ENCODE measurements around the gene WASHC1. TPM values are rescaled to one million over a fixed set of nuclear protein-coding genes. Genes with fewer than 3 reads are reported as not detected.
"Not testable (repeated sequence)": the region's sequence is repeated elsewhere in the genome, so short reads cannot be mapped to it uniquely, and the experiment has no call there.

The WASHC1 gene
- total and polyA plus RNA-seq, 9 of the 15 experiments (the other 6 are each of a cell fraction or from before 2014, with no cell fraction given), result 0.21 to 25.6 (median 11.0) TPM

DNA sequence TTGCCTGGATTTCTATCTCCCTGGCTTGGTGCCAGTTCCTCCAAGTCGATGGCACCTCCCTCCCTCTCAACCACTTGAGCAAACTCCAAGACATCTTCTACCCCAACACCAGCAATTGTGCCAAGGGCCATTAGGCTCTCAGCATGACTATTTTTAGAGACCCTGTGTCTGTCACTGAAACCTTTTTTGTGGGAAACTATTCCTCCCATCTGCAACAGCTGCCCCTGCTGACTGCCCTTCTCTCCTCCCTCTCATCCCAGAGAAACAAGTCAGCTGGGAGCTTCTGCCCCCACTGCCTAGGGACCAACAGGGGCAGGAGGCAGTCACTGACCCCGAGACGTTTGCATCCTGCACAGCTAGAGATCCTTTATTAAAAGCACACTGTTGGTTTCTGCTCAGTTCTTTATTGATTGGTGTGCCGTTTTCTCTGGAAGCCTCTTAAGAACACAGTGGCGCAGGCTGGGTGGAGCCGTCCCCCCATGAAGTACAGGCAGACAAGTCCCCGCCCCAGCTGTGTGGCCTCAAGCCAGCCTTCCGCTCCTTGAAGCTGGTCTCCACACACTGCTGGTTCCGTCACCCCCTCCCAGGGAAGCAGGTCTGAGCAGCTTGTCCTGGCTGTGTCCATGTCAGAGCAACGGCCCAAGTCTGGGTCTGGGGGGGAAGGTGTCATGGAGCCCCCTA, 15.0 kb downstream of the WASHC1 start:
- FAIRE-seq; H3K4me2 ChIP-seq (ENCODE audit: insufficient read depth, low read length); ATAC-seq; BruUV-seq (replicated peaks); H3K9me3 ChIP-seq (replicated peaks; ENCODE audit: control insufficient read depth, insufficient read depth, low read depth, low read length); intact Hi-C loops (cut with micrococcal nuclease); H2AFZ ChIP-seq (ENCODE audit: low read depth, low read length); H3K27ac ChIP-seq (ENCODE audit: extremely low read depth, low read depth, low read length); H4K20me1 ChIP-seq (replicated peaks; ENCODE audit: control insufficient read depth, insufficient read depth, low read length); H3K27me3 ChIP-seq (ENCODE audit: control insufficient read depth in 2 of 2, insufficient read depth in 2 of 2, low read length in 2 of 2); H3K79me2 ChIP-seq (ENCODE audit: control insufficient read depth, insufficient read depth, low read length); H3K4me3 ChIP-seq; H3K4me1 ChIP-seq (replicated peaks in 1 of 2; ENCODE audit: control insufficient read depth in 2 of 2, insufficient read depth in 2 of 2, low read length in 2 of 2); POLR2A ChIA-PET; CTCF ChIA-PET (ENCODE audit: low intra/inter-chr PET ratio); H3K9me1 ChIP-seq (ENCODE audit: control insufficient read depth, insufficient read depth, low read length); H3K36me3 ChIP-seq (ENCODE audit: control insufficient read depth, insufficient read depth, low read length); DNase-seq (ENCODE audit: extremely low read depth in 1 of 4, low spot score in 3 of 4); H3K9ac ChIP-seq (ENCODE audit: insufficient read depth in 1 of 2, low read depth in 2 of 2, low read length in 2 of 2); in situ Hi-C loops (cut with MboI): not testable (repeated sequence)
- 64% methylated on average over 6 of the region's 10 CpGs for WGBS (ENCODE audit: insufficient coverage, low coverage, missing lambda C conversion rate)
- peak; percentile 46; the same call in 1 of the 2 replicates for TF ChIP-seq NFIC (IDR thresholded peaks at IDR 0.05)
- 0 out of 2 replicates have a peak, but pooled peaks have one; percentile 27 for TF ChIP-seq POLR2G (IDR thresholded peaks at IDR 0.05; ENCODE audit: low read depth, low read length)

- H4K20me1 ChIP-seq (replicated peaks; ENCODE audit: control insufficient read depth, insufficient read depth, low read length); CTCF ChIA-PET (ENCODE audit: low intra/inter-chr PET ratio); DNase-seq (ENCODE audit: extremely low read depth in 1 of 4, low spot score in 3 of 4); H3K27me3 ChIP-seq (ENCODE audit: control insufficient read depth in 2 of 2, insufficient read depth in 2 of 2, low read length in 2 of 2); H3K36me3 ChIP-seq (ENCODE audit: control insufficient read depth, insufficient read depth, low read length); H3K27ac ChIP-seq (ENCODE audit: extremely low read depth, low read depth, low read length); FAIRE-seq; H3K4me3 ChIP-seq; ATAC-seq; POLR2A ChIA-PET; BruUV-seq (replicated peaks); intact Hi-C loops (cut with micrococcal nuclease); H3K79me2 ChIP-seq (ENCODE audit: control insufficient read depth, insufficient read depth, low read length); H2AFZ ChIP-seq (ENCODE audit: low read depth, low read length); H3K9me3 ChIP-seq (replicated peaks; ENCODE audit: control insufficient read depth, insufficient read depth, low read depth, low read length); H3K4me2 ChIP-seq (ENCODE audit: insufficient read depth, low read length); H3K9me1 ChIP-seq (ENCODE audit: control insufficient read depth, insufficient read depth, low read length); H3K9ac ChIP-seq (ENCODE audit: insufficient read depth in 1 of 2, low read depth in 2 of 2, low read length in 2 of 2); in situ Hi-C loops (cut with MboI); H3K4me1 ChIP-seq (replicated peaks in 1 of 2; ENCODE audit: control insufficient read depth in 2 of 2, insufficient read depth in 2 of 2, low read length in 2 of 2): not testable (repeated sequence)
- WGBS (ENCODE audit: insufficient coverage, low coverage, missing lambda C conversion rate), result 32% methylated on average over 7 of the region's 26 CpGs
- TF ChIP-seq SP1 (CRISPR knock-in tag; IDR thresholded peaks at IDR 0.05) (0 out of 2 replicates have a peak, but pooled peaks have one; percentile 20), RAD21 (CRISPR knock-in tag; conservative IDR thresholded peaks at IDR 0.05 in 1 of 2, IDR thresholded peaks at IDR 0.05 in 1 of 2) (peak in 1 of 2 experiments; percentile 55; a peak in 2 of 4 replicates)
- TF ChIP-seq, protein P1, sequence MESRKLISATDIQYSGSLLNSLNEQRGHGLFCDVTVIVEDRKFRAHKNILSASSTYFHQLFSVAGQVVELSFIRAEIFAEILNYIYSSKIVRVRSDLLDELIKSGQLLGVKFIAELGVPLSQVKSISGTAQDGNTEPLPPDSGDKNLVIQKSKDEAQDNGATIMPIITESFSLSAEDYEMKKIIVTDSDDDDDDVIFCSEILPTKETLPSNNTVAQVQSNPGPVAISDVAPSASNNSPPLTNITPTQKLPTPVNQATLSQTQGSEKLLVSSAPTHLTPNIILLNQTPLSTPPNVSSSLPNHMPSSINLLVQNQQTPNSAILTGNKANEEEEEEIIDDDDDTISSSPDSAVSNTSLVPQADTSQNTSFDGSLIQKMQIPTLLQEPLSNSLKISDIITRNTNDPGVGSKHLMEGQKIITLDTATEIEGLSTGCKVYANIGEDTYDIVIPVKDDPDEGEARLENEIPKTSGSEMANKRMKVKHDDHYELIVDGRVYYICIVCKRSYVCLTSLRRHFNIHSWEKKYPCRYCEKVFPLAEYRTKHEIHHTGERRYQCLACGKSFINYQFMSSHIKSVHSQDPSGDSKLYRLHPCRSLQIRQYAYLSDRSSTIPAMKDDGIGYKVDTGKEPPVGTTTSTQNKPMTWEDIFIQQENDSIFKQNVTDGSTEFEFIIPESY (CRISPR knock-in tag; IDR thresholded peaks at IDR 0.05), result peak; percentile 67; the same call in 1 of the 2 replicates
- TF ChIP-seq, protein P2, sequence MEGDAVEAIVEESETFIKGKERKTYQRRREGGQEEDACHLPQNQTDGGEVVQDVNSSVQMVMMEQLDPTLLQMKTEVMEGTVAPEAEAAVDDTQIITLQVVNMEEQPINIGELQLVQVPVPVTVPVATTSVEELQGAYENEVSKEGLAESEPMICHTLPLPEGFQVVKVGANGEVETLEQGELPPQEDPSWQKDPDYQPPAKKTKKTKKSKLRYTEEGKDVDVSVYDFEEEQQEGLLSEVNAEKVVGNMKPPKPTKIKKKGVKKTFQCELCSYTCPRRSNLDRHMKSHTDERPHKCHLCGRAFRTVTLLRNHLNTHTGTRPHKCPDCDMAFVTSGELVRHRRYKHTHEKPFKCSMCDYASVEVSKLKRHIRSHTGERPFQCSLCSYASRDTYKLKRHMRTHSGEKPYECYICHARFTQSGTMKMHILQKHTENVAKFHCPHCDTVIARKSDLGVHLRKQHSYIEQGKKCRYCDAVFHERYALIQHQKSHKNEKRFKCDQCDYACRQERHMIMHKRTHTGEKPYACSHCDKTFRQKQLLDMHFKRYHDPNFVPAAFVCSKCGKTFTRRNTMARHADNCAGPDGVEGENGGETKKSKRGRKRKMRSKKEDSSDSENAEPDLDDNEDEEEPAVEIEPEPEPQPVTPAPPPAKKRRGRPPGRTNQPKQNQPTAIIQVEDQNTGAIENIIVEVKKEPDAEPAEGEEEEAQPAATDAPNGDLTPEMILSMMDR (IDR thresholded peaks at IDR 0.05 in 2 of 3, conservative IDR thresholded peaks at IDR 0.05 in 1 of 3; ENCODE audit: insufficient read depth in 2 of 3, low read depth in 1 of 3, low read length in 3 of 3), result peak; percentile 32 to 65 (median 50); a peak in 4 of 6 replicates
- TF ChIP-seq, protein P3, sequence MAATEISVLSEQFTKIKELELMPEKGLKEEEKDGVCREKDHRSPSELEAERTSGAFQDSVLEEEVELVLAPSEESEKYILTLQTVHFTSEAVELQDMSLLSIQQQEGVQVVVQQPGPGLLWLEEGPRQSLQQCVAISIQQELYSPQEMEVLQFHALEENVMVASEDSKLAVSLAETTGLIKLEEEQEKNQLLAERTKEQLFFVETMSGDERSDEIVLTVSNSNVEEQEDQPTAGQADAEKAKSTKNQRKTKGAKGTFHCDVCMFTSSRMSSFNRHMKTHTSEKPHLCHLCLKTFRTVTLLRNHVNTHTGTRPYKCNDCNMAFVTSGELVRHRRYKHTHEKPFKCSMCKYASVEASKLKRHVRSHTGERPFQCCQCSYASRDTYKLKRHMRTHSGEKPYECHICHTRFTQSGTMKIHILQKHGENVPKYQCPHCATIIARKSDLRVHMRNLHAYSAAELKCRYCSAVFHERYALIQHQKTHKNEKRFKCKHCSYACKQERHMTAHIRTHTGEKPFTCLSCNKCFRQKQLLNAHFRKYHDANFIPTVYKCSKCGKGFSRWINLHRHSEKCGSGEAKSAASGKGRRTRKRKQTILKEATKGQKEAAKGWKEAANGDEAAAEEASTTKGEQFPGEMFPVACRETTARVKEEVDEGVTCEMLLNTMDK (IDR thresholded peaks at IDR 0.05; ENCODE audit: borderline replicate concordance, insufficient read depth, low read depth, low read length, poor library complexity, severe bottlenecking), result peak; percentile 35
These were observed 18.1 kb downstream of the WASHC1 start for GRCh38 chr9:11206-11605.

Data from K562 (cell line).